Activated CD4-positive, alpha-beta T cell treated with anti-CD3 and anti-CD28 coated beads, Interleukin-2, Interleukin-6, amounts not matched to agents 100 ng/mL and 50 ng/mL, durations not matched to agents 16 hours and 8 hours (primary cell): ENCODE data around the gene MAGI1.

Experiments used
- DNase-seq: peaks from one replicate; pipeline ENCODE4 v3.0.0-alpha.2; 2020

MAGI1 gene

DNA sequence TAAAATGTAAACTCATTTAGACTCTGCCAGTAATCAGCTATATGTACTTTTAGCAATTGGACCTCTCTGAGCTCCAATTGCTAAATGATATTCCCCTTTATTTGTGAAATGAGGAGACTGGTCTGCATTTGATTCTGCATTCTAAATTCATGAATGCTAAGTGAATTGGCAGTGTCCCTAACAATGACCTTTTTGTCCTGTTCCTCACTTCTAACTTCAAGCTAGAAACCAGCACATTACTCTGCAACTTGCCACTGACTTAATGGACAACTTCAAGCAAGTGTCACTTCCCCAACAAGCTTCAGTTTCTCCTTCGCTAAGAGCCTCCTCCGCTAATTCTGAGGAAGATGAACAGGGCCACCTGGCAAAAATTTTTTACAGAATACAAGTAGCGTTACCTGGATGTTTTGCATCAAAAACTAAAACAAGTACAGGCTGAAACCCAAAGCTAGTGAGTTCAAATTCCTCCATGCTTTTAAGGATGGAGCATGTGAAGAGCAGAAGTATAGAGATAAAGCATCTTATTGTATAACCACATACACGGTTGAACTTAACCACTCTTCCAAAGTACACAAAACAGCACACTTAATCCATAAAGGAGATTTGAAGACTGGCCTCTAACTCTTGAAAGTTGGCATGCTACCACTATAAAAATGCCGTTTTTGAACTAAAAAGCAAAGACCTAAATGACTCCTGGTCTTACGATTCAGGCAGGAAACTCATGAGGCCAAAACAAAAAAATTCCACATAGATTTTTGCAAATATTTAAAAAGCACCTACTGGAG is 207.6 kb downstream of the MAGI1 start:
- no peak for DNase-seq

DNA sequence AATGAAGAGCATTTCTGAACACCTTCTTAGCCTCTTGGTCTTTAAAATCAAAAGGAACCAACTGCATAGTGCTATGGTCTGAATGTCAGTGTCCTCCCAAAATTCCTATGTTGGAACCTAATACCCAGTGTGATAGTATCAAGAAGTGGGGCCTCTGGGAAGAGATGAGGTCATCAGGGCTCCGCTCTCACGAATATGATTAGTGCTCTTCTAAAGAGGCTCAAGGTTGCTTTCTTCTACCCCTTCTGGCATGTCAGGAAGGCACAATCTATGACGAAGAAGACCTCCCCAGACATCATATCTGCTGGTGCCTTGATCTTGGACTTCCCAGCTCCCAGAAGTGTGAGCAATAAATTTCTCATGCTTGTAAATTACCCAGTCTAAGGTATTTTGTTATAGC is 209.5 kb downstream of the MAGI1 start:
- no peak for DNase-seq

DNA sequence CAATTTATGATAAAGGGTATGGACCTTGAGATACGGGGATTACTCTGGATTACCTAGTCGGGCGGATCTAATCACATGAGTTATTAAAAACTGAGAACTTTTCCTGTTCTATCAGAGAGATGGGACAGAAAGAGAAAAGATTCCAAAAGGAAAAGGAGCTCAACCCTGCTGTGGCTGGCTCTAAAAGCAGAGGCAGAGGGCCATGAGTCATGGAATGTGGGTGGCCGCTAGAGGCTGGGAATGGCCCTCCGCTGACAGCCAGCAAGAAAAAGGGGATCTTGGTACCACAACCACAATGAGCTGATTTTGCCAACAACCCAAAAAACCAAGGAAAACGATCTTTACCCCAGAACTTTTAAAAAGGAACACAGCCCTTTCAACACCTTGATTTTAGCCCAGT is 210.0 kb downstream of the MAGI1 start:
- no peak for DNase-seq

DNA sequence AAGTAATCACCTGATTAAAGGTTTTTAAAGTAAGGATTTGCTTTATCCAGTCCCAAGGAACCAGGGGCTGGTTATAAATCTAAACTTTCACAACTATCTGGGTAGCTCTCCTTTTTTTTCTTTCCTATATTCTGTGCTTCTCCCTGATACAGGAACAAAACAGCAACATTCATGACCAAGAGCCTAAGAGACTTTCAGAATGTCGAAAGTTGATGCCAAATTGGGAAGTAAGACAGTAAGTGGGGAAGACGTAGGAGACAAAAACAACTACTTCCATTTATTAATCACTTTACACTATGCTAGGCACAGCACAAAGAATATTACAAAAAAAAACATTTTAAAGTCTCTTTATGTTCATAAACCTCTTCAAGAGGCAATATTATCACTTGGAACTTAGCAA is 211.6 kb downstream of the MAGI1 start:
- no peak for DNase-seq

DNA sequence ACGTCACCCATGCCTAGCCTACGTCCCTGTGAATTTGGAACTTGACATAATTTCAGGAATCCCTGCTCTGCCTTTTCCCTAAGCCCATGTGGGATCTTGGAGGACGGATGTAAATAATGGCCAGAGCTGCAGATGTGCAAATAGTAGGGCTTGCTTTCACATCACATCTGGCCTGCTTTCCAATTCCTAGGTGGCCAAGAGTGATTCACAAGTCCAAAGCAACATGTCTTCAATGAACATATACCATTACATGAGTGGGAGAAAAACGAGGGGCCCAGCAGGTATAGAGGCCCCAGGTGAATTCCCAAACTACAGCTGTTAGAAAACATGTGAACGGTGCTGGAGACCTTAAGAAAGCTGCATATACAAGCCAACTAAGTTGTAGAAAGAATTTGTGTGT is 214.6 kb downstream of the MAGI1 start:
- DNase-seq = no peak

DNA sequence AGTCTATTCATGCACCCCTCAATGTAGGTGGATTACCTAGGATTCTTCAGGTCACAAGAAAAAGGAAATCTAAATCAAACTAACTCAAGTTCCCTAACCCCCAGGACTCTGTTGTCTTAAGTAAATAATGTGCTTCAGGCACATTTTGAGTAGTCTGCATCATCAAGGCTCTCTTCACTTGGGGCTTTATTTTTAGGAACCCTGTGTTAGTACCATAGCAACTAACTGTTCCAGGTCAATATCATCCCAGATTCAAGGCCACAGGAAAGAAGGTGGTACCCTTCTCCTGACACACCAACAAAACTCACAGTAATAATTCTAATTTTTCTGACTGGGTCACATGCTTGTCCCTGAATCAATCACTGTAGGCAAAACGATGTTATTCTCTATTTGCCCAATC is 218.1 kb downstream of the MAGI1 start:
- no peak for DNase-seq

DNA sequence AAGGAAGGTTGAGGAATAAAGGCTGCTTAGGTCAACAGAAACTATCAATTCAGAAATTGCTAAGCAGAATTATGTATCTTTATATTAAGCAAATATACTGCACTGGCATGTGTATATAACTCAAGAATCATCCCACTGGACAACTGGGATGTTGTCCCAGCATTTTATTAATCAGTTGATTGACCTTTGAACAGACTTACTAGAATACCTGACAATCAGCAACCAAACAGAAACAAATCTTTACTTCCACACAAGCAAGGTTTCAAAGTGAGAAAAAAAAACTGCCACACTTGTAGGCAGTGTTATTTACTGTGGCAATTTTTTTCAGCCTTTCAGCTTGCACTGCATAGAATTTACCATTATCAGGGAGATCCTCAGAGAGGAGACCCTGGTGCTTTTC is 218.8 kb downstream of the MAGI1 start:
- DNase-seq = no peak

DNA sequence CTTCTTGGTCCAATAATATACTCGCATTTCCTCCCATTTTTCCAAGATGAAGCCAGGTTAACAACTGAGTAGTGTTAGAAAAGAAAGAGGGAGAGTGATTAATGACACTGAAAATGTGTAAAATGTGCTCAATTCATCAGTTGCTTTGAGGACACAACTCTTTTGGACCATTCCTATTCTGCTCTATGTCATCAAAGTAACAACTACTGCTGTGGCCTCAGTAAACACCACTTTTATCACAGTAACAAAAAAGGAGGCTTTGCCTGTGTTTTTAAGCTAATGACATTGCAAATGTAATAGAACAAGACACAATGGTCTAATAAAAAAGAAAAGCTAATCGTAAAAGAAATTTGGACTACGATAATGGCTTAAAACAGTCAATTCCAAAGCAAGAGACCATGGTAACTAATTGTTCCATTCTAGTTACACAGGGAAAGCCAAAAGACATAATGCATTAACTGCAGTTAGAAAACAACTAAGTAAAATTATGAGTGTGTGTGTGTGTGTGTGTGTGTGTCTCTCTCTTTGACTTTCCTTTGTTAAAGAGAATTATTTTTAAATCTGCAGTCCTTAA is 221.1 kb downstream of the MAGI1 start:
- DNase-seq = no peak

DNA sequence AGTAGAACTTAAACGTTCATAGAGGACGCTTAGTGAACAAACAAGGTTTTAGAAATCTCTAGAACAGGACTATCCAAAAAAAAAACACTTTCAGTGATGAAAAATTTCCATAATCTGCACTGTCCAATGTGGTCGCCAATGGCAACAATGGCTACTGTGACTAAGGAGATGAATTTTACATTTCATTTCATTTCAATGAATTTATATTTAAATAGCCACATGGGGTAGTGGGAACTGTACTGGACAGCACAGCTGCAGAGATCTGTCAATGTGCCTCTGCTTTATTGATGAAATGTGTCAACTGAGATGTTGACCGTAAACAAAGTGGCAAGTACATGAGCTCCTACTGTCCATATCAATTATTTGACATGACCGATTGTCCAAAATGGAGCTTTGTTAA is 222.5 kb downstream of the MAGI1 start:
- no peak for DNase-seq

DNA sequence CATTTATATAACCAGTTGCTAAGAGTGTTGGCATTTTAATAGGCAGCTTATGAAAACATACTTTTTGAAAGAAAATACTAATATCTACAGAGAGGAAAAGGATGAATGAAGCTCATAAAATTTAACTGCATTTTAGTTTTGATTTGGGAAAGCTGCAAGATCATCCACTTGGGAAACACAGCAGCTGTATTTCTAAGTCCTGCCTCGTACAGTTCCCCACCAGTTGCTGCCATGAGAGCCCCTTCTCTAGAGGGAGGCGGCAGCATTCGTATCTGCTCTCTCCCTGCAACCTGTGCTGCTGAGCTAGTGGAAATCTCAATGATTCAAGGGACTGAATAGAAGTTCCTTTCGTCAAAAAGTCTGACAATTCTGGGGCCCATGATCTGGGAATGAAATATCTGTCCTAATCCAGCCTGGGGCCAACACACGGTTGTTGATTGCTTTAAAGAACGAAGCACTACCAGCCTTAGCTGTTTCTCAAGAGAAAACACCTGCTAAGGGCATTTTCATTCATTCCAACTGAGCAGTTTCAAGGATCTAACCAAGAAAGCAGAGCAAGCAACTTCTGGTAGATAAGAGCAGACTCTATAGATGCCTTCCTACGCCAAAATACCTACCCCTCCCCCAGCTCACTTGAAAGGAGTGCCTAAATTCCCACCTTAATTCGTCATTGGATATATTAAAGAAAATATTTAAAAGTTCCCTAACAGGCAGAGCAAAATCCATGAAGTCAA is 223.7 kb downstream of the MAGI1 start:
- no peak for DNase-seq

DNA sequence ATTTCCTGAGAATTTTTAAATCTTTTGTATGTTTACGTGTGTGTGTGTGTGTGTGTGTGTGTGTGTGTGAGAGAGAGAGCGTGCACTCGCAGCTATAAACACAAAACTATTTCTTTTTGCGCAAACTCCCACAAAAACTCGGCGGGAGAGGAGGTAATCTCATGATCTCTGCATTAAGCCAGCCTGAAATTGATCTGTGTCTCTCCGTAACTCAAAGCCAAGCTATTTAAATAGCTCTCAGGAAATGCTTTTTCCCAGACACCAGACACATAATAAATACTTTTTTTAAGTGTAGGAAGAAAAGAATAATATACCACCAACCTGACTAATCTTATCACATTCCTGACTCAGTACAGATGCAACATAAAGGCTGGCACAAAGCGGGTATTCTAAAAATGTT is 226.8 kb downstream of the MAGI1 start:
- no peak for DNase-seq

DNA sequence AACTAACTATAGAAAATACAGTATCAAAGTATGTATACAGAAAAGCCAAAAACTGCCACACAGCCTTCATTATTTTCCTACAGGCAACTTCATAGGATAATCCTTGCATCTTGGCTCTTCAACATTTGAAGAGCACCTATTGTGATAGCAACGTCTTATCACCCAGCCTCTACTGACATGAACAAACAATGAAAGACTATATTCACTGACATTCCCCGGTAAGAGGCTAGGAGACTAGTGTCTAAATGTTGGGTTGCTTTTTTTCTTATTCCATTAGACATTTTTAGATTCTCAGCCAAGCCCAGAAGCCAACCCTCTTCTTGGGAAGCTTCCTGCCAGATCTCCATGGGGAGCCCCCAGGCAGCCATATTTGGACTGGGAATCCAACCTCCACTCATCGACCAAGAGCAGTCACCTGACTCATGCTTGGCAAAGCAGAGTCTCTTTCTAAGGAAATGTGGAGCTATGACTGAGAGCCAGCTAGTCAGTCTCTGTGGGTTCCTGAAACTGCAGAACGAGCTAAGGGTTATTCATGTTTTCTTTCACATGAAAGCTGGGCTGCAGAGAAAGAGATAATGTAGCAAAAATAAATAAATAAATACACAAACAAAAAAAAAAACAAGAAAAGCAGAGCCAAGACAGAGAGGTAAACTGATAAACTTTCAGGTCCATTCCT is 227.5 kb downstream of the MAGI1 start:
- DNase-seq = no peak

DNA sequence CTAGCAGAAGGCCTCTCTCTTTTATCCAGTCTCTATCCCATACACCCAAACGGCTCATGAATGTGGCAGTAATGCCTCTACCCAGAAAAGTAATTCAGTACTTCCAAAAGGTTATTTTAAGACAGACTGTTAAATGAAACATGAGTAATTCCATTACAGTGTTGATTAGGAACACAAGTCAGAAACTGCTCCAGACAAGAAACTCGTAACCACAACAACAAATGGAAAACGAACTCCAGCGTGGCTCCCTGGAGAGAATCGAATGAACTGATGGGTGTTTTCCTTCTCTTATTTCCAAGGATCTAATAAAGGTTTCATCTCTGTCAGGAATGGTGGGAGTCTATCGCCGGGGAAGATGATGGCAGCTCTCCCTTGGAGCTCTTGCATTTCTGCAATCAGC is 228.4 kb downstream of the MAGI1 start:
- no peak for DNase-seq

DNA sequence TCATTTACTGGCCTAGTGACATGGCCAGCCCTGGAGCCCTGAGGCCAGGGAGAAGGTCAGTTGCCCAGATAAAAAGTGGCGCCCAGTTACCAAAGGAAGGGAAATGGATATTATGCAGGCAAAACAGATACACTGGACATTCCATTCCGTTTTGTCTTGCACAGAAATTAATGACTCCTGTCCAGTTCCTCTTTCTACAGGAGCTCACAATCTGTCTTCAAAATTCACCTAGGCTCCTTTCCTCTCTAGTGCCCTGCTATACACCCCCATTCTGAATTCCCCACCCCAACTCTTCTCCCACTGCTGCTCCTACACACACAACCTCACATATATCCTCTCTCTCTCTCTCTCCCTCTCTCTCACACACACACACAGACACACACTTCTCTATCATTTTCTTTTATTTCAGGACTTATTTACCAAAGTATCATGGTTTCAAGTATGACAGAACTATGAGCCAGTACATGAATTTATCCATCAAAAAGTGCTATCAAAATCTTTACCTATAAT is 229.0 kb downstream of the MAGI1 start:
- DNase-seq = no peak

DNA sequence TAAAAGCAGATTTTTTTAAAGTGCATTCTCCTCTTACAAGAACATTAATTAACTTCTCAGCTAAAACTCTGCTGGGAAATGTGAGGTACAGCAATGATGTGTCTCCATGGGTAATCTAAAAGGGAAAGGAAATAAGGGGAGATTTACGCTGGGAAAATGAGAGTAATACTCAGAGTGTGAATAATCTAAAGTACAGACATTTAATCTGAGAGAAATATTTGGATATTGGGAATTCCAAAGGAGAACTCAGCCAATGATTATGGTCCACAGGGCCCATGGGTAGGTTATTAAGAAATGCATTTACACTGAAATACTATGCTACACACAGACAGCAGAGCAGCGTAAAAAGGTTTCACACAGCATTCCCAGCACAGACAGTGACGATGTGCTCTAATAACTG is 229.9 kb downstream of the MAGI1 start:
- no peak for DNase-seq

DNA sequence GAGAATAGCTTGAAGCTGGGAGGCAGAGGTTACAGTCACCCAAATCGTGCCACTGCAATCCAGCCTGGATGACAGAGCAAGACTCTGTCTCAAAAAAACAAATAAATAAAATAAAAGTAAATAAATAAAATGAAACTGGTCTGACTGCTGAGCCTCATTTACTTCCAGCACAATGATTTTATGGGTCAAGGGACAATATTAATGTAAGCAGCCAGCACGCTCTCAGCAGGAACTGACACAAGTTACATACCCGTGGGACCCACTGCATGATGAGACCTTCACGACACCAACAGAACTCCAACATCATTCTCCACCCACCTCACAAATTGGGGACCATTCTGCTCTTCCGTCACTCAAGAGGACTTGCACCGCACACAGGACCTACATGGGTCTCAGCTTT is 230.3 kb downstream of the MAGI1 start:
- no peak for DNase-seq

DNA sequence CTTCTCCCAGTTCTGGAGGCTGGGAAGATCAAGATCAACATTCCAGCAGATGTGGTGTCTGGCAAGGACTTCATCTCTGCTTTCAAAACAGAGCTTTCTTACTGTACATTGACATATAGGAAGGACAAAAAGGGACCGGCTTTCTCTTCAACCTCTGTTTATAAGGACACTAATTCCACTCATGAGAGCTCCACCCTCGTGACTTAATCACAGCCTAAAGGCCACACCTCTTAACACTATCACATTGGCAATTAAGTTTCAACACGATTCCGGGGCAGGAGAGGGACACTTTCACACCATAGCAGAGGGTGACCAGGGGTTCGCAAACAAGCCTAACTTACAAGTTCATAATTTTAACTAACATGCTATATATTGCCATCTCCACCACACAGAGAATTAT is 231.5 kb downstream of the MAGI1 start:
- DNase-seq = no peak

DNA sequence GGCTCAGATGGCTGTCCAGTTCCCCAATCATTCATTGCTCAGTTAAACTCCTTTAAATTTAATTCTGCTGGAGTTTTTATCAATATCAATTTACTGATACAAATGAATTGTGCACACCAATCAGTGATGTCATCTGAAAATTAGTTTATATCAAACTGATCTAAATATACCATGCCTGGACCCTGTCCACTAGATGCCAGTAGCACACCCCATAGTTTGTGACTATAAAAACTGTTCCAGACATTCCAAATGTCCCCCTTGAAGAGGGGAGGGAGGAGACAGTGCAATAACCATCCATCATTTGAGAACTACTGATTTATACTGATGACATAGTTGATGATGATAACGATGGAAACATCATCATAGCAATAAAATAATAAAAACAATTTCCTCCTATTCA is 232.1 kb downstream of the MAGI1 start:
- DNase-seq = no peak

DNA sequence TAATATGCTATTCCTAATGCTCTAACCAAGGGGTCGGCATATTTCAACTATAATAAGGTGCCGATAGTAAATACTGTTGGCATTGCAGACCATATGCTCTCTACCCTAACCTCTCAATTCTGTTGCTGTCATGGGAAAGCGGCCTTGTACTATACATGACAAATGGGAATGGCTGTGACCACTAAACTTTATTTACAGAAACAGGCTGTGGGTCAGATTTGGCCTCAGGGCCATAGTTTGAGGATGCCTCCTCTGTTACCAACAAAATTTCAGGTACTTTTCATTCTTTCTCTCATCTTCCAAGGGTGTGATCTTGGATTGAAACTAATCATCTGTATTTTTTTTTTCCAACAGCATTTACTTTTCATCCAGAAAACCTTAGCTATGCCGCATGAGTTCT is 242.0 kb downstream of the MAGI1 start:
- no peak for DNase-seq

DNA sequence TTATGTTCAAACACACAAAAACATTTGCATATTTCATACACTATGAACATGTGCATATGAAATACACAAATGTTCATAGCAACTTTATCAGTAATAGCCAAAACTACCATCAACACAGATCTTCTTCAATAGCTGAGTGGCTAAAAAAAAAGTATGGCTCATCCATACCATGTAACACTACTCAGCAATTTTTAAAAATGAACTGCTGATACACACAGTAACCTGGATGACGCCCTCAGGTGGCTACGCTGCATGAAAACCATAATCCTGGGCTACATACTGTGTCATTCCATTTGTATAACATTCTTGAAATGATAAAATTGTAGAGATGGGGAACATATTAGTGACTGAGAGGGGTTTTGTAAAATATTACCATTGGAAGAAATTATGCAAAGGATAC is 243.6 kb downstream of the MAGI1 start:
- no peak for DNase-seq

DNA sequence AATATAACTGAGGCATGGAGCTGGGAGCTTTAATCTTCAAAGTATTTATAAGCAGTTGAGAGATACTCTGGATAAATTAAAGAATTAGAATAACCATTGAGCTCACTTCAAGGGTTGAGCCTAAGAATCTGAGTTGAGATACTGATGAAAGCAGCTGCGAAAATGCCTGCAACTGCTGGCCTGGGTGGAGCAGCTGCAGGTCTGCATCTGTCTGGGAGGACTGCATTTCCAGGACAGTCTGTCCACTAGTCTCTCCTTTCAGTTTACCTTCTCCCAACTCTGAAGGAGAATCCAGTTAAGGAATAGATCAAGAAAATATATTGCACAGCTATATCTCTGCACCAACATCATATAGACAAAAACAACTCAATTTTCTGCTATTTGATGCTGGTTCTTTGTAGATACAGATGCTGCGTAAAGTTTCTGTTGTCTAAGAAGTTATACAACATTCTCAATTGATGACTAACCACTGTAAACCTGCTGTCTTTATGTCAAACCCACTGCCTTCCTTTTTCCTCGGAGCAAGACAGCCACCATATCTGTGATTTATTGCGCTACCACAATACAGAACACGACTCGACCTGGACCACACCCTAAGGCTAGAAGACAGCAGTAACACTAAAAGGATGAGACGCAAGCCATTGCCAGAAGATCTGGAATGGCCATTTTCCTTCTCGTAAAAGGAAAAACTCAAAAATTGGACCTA is 245.1 kb downstream of the MAGI1 start:
- DNase-seq = no peak

DNA sequence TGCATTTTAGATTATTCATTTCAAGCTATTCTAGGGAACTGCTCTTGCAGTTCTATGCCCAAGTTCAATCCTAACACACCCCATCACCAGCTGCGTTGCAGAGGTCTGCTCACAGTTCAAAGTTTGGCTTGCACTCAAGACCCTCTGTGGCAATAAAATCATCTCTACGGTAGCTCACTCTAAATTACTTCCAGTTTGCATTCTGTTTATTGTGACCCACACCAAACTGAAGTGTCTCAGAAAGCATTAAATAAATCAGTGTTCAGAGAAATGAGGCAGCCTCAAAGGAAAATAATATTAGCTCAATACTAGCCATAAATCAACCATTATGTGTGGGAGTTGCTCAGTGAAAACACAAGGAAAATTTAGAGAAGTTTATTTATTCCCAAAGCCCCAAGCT is 250.3 kb downstream of the MAGI1 start:
- no peak for DNase-seq

DNA sequence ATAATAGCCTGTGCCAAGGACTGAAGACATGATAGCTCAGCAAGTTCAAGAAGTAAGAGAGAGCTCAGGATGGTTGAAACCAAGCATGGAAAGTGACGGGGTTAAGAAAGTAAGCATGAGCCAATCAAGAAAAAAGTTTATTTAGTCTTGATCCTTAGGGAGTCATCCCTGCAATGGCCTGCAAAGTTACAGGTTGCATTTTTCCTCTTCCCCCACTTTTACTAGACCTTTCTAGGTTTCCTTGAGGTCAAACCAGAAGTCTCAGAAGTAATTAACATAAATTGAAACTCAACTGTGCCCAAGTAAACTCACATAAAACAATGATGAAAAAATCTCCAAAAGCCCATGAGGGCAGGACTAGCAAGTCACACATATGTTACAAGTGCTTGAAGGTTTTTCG is 250.9 kb downstream of the MAGI1 start:
- DNase-seq = no peak
